HCEC 1CT (cell line): ENCODE results near the gene C3orf20.
"Not testable (repeated sequence)": the region's sequence is repeated elsewhere in the genome, so short reads cannot be mapped to it uniquely, and the experiment has no call there.

Experiments
- DNase-seq: peaks from one replicate; pipeline ENCODE4 v3.0.0-alpha.2; 2017

C3orf20 gene

GRCh38 chr3:14703128-14703750 lies 28.3 kb downstream of the C3orf20 start:
- DNase-seq, result no peak

DNA sequence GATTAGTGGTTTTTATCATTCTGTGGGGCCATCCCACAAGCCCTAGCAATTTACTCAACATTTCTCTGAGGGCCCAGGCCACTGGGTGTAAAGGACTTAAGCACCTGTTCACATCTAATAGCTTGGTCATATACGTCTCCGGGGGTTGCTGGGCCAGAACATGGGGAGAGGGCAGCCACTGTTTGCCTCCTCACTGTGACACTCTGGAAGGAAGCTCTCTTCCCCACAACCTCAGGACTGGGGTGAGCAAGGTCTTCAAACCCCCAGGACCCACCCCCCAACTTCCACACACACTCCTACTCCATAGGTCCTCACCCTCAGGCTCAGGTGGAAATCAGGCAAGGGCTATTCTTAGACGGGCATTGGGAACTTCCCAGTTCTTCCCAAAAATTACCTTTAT lies 28.9 kb downstream of the C3orf20 start:
- DNase-seq, result no peak

GRCh38 chr3:14706096-14706495 lies 31.2 kb downstream of the C3orf20 start:
- no peak for DNase-seq

GRCh38 chr3:14716591-14716990 lies 41.6 kb downstream of the C3orf20 start:
- DNase-seq, result no peak

- DNase-seq, result no peak
These were observed 42.4 kb downstream of the C3orf20 start for GRCh38 chr3:14717307-14717706.

DNA sequence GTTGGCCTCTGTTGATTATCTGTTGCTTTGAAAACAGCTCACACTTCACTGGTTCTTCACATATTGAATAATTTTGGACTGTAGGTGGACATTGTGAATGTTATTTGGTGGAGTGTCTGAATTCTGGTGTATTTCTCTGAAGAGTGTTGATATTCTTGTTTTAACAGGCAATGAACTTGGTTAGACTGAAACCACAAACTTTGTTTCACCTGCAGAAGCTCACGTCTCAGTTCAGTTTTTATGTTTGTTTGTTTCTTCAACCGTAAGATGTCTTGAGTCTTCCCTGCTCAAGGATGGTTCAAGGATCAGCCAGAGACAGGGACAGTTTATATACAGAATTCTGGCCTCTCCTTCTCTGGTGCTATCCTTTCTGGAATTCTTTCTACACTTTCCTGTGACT lies 43.6 kb downstream of the C3orf20 start:
- DNase-seq, result no peak

DNA sequence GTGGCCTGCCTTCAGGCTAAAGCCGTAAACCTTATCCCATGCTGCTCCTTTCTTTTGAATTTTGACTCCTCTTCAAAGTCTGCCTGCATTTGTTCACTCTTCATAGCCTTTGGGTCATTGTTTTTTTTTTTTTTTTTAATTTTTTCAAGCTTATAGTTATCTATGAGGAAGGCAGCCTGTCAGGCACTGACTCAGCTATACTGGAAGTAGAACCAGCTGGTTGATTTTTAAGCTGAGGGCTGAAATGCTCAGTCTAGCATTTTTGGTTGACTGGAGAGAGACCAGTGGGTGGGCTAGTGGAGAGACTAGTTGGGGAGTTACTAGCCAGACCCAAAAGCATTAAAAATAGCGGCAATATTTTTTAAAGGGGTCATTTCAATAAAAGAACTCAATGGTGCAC lies 44.1 kb downstream of the C3orf20 start:
- DNase-seq, result no peak

- no peak for DNase-seq
These were observed 46.4 kb downstream of the C3orf20 start for GRCh38 chr3:14721126-14721864.

DNA sequence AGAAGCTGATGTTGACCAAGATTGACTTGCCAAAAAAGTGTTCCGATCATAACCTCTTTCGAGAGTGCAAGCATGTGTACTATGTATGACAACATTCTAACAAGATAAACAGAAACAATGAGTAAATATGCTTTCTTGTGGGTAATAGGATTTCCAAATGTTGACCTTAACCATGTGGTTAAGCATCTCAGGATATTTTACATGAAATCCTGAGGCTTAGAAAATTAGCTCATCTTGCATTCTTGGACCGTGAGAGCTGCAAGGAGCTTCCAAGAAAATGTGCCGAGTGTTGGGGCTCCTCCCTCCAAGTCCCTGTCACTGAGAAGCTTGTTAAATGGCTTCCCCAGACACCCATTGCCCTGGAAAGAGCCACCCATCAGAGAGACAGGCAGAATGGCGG lies 50.1 kb downstream of the C3orf20 start:
- DNase-seq, result peak; percentile 75

- DNase-seq, result peak; percentile 1
These were observed 50.9 kb downstream of the C3orf20 start for GRCh38 chr3:14725564-14726440.

- DNase-seq, result no peak
These were observed 51.5 kb downstream of the C3orf20 start for GRCh38 chr3:14726441-14726780.

- DNase-seq, result no peak
These were observed 53.2 kb downstream of the C3orf20 start for GRCh38 chr3:14728113-14728512.

- DNase-seq, result no peak
These were observed 55.9 kb downstream of the C3orf20 start for GRCh38 chr3:14730703-14731382.

GRCh38 chr3:14740983-14741382 lies 66.0 kb downstream of the C3orf20 start:
- DNase-seq, result no peak

GRCh38 chr3:14741510-14741909 lies 66.6 kb downstream of the C3orf20 start:
- DNase-seq, result no peak

DNA sequence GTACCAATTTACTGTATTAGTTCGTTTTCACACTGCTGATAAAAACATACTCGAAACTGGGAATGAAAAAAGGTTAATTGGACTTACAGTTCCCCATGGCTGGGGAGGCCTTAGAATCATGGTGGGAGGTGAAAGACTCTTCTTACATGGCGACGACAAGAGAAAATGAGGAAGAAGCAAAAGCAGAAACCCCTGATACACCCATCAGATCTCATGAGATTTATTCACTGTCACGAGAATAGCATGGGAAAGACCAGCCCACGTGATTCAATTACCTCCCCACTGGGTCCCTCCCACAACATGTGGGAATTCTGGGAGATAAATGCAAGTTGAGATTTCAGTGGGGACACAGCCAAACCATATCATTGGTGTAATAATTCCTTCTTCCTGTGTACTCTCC lies 69.6 kb downstream of the C3orf20 start:
- DNase-seq, result no peak

- no peak for DNase-seq
These were observed 75.7 kb downstream of the C3orf20 start for GRCh38 chr3:14750650-14751049.

GRCh38 chr3:14752979-14753378 lies 78.0 kb downstream of the C3orf20 start:
- DNase-seq, result not testable (repeated sequence)

DNA sequence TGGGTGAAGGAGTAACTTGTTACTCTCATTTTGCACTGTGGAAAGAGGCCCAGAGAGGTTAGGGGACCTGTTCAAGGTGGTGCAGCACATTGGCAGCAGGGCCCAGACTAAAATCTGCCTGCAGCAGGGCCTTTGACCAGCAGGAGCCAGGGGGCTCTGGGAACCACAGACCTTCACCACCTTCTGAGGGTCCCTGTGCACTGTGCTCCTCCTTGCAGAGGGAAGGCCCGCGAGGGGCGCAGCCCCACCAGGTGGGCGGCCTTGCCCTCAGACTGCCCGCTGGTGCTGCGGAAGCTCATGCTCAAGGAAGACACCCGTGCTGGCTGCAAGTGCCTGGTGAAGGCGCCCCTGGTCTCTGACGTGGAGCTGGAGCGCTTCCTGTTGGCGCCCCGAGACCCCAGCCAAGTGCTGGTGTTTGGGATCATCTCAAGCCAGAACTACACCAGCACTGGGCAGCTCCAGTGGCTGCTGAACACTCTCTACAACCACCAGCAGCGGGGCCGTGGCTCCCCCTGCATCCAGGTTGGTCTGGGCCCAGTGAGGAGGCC lies 82.3 kb downstream of the C3orf20 start:
- no peak for DNase-seq

- DNase-seq, result no peak
These were observed 83.4 kb downstream of the C3orf20 start for GRCh38 chr3:14758297-14758696.

GRCh38 chr3:14758959-14759358 lies 84.0 kb downstream of the C3orf20 start:
- DNase-seq, result no peak

GRCh38 chr3:14760185-14760584 lies 85.2 kb downstream of the C3orf20 start:
- no peak for DNase-seq

DNA sequence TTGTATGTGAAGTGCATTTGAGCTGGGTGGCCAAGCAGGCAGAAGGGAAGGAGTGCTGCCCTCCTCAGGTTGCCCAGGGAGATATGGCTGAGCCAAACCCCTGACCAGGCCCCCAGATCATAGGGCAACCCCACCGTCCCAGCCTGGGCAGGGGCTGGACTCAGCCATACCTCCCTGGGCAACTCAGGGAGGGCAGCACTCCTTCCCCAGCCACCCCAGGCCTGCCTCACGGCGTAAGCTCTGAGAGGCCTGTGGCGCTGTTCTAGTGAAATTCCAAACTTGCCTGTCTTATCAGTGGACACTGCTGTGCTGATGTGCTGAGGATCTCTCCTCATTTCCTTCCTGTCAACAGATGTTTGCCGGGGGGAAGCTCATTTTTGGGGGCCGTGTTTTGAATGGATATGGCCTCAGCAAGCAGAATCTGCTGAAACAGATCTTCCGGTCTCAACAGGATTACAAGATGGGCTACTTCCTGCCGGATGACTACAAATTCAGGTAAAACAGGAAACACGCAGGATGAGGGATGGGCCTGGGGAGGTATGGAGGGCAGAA lies 86.3 kb downstream of the C3orf20 start:
- no peak for DNase-seq
